Stomach (tissue), 4 donors: Measurements from ENCODE around the gene CDC42SE2.

Source experiments
- CTCF ChIP-seq, 7 experiments: fragments of 450-650 bp in 4 of 7; fragments of 200-600 bp in 3 of 7; sonication (generic) in 3 of 7; IDR thresholded peaks; one replicate each; pipeline ENCODE4 v1.5.1; 2016 to 2019; ENCODE audit warnings: antibody characterized with exemption in 7 of 7, control low read depth in 2 of 7, mild to moderate bottlenecking in 1 of 7
- POLR2A ChIP-seq, 4 donors: fragments of 450-650 bp; IDR thresholded peaks; one replicate each; pipeline ENCODE4 v1.6.1; 2016; ENCODE audit warnings: antibody characterized with exemption in 4 of 4, control low read depth in 2 of 4, mild to moderate bottlenecking in 1 of 4, moderate library complexity in 1 of 4

GRCh38 chr5:131419877-131420276, 156.0 kb downstream of the CDC42SE2 start:
- TF ChIP-seq CTCF (IDR thresholded peaks at IDR 0.05): no peak
- TF ChIP-seq POLR2A (IDR thresholded peaks at IDR 0.05): no peak
